G401 (cell line): ENCODE results near the gene POMT1. TPM values are rescaled to one million over a fixed set of nuclear protein-coding genes. Genes with fewer than 3 reads are reported as not detected.

Experiments used
- DNase-seq: peaks from one replicate; pipeline ENCODE4 v3.0.0-alpha.2; 2015; ENCODE audit warnings: low spot score
- in situ Hi-C: cut with HindIII; loops from 2 replicates; pipeline ENCODE4 v1.10.0; 2016; ENCODE audit warnings: low sequenced_read_pairs, mixed read lengths
- total RNA-seq: library from RNA; depleted of rRNA; stranded (reverse); fragments of >200 nt; shearing (Covaris generic); gene quantifications from 2 replicates; pipeline ENCODE4 v1.2.3, GENCODE V29; 2014

POMT1 gene
- total RNA-seq, 1 experiment from 2014 or later, result 36.5 TPM

- DNase-seq, result no peak
- in situ Hi-C loops, result no loop called here
These were observed 18.5 kb downstream of the POMT1 start for GRCh38 chr9:131521203-131521602.

DNA sequence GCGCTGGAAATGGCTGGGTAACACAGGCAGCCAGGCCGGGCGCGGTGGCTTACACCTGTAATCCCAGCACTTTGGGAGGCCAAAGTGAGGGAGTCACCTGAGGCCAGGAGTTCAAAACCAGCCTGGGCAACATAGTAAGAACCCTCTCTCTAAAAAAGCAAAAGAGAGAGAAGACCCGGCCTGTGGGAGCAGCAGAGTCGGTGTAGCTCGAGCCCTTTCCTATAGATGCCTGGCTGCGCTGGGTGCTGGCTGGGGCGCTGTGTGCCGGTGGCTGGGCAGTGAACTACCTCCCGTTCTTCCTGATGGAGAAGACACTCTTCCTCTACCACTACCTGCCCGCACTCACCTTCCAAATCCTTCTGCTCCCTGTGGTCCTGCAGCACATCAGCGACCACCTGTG lies 19.1 kb downstream of the POMT1 start:
- in situ Hi-C loops, result no loop called here

DNA sequence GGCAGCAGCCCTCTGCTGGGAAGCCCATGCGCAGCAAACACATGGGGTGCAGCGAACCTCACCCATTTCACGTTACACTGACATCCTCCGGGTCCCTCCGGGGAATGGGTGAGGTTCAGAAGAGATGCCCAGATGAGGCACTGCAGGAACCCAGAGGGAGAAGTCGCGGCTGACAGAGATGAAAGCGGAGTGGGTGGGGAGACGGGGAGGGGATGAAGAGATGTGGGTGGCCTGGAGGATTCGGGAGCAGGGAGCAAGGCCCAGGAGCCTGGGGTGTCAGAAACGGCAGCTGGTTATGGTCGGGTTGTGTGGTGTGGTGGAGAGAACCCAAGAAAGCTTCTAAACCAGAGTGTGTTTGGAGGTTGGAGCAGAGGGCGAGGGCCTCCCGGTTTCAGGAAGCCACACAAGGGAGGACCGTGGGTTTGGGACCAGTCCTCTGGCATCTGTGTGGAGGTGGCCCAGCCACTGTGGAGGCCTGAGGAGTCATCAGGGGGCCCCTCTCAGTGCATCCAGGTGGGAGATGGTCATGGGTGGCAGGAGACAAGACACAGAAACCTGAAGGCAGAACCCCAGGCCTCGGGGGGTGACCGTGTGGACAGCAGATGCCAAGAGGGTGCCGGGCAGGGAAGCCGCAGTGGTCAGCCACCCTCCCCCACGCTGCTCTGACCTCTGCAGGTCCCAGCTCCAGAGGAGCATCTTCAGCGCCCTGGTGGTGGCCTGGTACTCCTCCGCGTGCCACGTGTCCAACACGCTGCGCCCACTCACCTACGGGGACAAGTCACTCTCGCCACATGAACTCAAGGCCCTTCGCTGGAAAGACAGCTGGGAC lies 19.8 kb downstream of the POMT1 start:
- no peak for DNase-seq
- in situ Hi-C loops, result no loop called here

More for the DNA sequence above, 19.1 kb downstream of the POMT1 start:
- no peak for DNase-seq

- in situ Hi-C loops, result no loop called here
- DNase-seq, result no peak
These were observed 20.3 kb downstream of the POMT1 start for GRCh38 chr9:131523086-131523388.

GRCh38 chr9:131523451-131524435 lies 21.0 kb downstream of the POMT1 start:
- DNase-seq, result no peak
- in situ Hi-C loops, result no loop called here

GRCh38 chr9:131524665-131525315 lies 22.1 kb downstream of the POMT1 start:
- in situ Hi-C loops, result no loop called here
- no peak for DNase-seq

- in situ Hi-C loops, result no loop called here
- peak; percentile 42 for DNase-seq
These were observed 23.2 kb downstream of the POMT1 start for GRCh38 chr9:131525643-131526565.

- peak; percentile 86 for DNase-seq
- in situ Hi-C loops, result no loop called here
These were observed 25.5 kb downstream of the POMT1 start for GRCh38 chr9:131528186-131528585.

DNA sequence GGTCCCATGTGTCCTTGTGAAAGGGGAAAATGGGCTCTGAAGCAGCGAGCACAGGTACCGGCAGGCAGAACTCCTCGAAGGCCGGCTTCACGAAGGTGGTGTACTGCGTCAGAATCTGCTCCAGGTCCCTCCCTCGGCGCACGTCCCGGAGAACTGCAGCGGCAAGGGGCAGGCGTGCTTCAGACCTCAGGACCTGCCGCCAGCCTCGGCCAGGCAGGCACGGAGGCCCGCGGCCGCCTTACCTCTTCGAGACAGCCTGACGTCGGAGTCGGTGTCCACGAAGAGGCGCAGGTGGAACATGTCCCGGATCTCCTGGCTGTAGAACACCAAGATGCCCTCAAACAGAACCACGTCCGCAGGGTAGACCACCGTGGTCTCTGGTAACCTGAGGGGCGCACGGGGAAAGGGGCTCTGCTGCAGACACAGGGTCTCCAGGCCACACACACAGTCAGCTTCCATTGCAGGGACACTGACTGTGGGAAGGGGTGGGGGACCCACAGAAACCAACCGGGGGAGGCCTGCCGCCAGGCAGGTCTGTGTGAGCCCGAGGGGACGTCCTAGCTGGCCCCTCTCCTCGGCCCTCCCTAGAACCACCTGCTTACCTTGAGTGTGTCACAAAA lies 26.3 kb downstream of the POMT1 start:
- in situ Hi-C loops, result no loop called here
- DNase-seq, result no peak

GRCh38 chr9:131529597-131530545 lies 27.2 kb downstream of the POMT1 start:
- DNase-seq, result no peak
- in situ Hi-C loops, result no loop called here

- in situ Hi-C loops, result no loop called here
- DNase-seq, result no peak
These were observed 27.8 kb downstream of the POMT1 start for GRCh38 chr9:131530546-131530919.

GRCh38 chr9:131530920-131531832 lies 28.5 kb downstream of the POMT1 start, which contains the start of gene UCK1:
TSS of gene UCK1 (minus strand) at chr9:131531263. CDS start at chr9:131531174, 89 bp downstream.
- in situ Hi-C loops, result no loop called here
- peak; percentile 77 for DNase-seq

DNA sequence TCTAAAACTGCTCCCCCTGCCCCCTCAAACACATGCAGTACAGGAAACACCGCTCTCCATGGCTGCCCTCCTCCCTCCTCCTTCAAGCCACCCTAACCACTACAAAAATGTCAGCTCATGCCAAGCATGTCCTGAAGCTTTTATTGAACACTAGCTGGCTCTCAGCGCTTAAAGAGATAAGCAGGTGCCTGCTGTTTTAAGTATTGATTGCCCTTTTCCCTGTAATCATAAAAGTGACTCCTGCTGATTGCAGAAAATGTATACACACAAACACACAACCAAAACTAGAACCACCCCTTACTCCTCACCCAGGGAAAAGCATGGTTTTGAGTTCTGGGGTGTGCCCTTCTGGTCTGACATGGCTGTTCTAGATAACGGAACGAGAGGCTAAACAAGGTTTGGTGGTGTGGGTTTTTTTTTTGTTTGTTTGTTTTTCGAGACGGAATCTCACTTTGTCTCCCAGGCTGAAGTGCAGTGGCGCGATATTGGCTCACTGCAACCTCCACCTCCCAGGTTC lies 32.1 kb downstream of the POMT1 start:
- no peak for DNase-seq
- in situ Hi-C loops, result no loop called here

DNA sequence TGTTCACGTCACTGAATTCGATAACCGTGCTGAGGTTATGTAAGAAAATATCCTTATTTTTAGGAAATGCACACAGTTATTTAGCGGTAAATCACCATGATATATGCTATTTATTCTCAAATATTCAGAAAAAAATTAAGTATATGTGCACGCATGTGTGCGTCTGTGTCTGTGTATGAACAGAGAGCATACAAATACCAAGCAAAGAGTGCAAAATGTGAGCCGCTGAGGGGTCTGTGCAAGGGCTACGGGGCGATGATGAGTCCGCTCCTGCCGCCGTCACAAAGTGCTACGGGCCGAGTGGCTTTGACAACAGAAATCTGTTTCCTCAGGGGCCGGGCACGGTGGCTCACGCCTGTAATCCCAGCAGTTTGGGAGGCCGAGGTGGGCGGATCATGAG lies 35.2 kb downstream of the POMT1 start:
- in situ Hi-C loops, result no loop called here
- no peak for DNase-seq

DNA sequence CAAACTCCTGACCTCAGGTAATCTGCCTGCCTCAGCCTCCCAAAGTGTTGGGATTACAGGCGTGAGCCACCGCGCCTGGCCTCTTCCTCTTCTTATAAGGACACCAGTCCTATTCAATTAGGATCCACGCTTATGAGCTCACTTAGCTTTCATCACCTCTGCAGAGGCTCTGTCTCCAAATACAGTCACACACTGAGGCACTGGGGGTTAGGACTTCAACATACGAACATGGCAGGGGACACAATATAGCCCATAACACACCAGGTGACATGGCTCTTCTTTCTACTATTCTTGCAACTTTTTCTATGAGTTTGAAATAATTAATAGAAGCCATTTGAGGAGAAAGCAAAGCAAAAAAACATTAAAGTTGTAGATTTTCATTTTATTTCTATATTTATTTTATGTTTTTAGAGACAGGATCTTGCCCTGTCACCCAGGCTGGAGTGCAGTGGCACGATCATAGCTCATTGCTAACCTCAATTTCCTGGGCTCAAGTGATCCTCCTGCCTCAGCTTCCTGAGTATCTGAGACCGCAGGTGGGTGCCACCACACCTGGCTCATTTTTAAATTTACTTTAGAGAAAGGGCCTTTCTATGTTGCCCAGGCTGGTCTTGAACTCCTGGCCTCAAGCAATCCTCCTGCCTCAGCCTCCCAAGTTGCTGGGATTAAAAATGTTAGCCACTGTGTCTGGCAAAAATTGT lies 36.7 kb downstream of the POMT1 start:
- no peak for DNase-seq
- in situ Hi-C loops, result no loop called here
